HG02840 (cell line): ENCODE measurements around the gene TFF3.

Experiments used
- ATAC-seq: cut with Tn5 transposase; IDR thresholded peaks from one replicate; pipeline ENCODE4 v1.9.1; 2021; ENCODE audit warnings: mild to moderate bottlenecking, moderate library complexity, moderate number of reproducible peaks; ENCODE audit not compliant: unreplicated experiment, low FRiP score

The TFF3 gene

DNA sequence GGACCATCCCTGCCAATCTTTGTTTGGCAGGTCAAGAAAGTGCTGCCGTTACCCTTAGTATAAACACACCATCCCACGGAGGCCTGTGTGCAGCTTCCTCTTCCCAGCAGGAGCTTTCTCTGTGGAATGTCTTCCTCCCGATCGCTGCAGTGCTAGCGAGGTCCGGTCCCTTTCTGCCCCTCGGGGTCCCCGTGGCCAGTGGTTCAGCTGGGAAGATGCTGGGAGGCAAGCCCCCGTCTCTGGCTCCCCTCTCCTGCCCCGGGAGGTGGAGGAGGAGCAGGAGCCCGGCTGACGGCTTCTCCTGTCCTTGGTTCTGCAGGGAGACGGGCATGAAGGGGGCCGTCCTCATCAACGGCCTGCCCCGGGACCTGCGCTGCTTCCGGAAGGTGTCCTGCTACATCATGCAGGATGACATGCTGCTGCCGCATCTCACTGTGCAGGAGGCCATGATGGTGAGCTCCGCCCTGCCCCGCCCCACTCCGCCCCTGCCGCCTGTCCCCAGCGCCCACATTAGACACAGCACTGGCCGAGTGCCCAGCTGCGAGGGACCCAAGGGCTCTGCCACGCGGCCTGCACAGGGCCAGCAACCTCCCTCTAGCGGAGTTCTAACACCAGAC lies 42.1 kb downstream of the TFF3 start:
- ATAC-seq = no peak

GRCh38 chr21:42272109-42272962 lies 42.9 kb downstream of the TFF3 start:
- no peak for ATAC-seq

DNA sequence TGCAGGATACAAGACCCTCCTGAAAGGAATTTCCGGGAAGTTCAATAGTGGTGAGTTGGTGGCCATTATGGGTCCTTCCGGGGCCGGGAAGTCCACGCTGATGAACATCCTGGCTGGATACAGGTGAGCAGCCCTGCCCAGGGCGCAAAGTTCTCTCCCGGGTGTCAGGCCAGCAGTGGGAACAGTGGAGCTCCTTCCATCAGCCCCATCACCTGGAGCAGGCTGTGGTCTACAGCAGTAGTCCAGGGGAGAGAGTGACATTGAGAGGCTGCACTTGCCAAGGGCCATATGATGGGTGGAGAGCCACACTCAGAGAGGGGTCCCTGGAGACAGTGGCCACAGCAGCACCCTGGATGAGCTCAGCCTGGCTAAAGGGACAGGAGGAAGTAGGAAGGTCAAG lies 44.1 kb downstream of the TFF3 start:
- ATAC-seq = no peak

- no peak for ATAC-seq
Observed at GRCh38 chr21:42269386-42269785, 45.8 kb downstream of the TFF3 start.

DNA sequence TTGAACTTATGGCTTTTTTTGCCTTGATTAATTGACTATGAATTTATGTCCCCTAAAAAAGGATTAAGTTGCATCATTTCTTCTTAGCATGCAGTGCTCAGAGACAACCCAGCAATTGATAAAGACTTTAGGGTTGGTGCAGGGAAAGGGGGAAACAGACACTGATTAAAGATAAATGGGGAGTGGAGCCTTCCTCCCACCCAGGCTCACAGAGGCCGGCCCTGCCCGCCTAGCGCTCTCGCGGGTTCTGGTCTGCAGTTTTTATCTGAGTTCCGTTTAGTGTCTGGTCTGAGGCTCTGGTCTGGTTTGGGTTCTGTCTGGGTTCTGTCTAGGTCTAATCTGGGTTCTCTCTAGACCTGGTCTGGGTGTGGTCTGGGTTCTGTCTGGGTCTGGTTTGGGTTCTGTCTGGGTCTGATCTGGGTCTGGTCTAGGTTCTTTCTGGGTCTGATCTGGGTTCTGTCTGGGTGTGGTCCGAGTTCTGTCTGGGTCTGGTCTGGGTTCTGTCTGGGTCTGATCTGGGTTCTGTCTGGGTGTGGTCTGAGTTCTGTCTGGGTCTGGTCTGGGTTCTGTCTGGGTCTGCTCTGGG lies 48.1 kb downstream of the TFF3 start:
- no peak for ATAC-seq

- no peak for ATAC-seq
Observed at GRCh38 chr21:42265231-42265812, 49.9 kb downstream of the TFF3 start.

- ATAC-seq = no peak
Observed at GRCh38 chr21:42264245-42265195, 50.7 kb downstream of the TFF3 start.

DNA sequence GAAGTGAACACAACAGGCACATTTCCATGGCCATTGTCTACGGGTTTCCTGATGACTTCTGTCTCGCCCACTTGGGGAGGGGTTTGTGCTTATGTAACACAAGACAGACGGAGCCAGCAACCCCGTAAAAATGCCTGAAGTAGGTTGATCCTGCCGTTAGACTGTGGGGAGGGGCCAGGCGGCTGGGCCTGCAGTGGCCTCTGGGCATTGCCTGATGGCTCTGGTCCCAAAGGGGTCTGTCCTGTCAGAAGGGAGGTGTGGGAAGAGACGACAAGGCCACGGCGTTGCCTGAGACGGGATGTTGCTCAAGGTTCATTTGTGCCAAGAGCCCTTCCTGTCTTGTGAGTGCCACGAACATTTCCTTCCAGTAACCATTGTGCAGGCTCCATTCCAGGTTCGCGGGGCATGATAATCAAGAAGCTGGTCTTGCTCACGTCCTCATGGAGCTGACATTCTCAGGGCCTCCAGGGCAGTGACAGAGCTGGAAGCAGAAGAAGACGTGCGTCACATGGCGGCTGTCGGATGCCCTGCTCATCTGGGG lies 51.5 kb downstream of the TFF3 start:
- ATAC-seq = no peak

GRCh38 chr21:42262831-42263231 lies 52.4 kb downstream of the TFF3 start:
- no peak for ATAC-seq

GRCh38 chr21:42261829-42262200 lies 53.4 kb downstream of the TFF3 start:
- ATAC-seq = no peak
